ENCODE results near the gene SPATA32.
"Not testable (repeated sequence)": the region's sequence is repeated elsewhere in the genome, so short reads cannot be mapped to it uniquely, and the experiment has no call there.

The SPATA32 gene

GRCh38 chr17:45260204-45260783, 1.6 kb downstream of the SPATA32 start:
- peaks cover 10% of the 10 kb centered on the region for H3K27me3 ChIP-seq (ENCODE audit: control insufficient read depth, insufficient read depth, low read length, poor library complexity, severe bottlenecking)
- H3K4me3 ChIP-seq (ENCODE audit: insufficient read depth, low read depth, low read length): no peak overlapping the region
- H3K4me1 ChIP-seq (ENCODE audit: control insufficient read depth, insufficient read depth, low read length): peaks cover 7% of the 10 kb centered on the region
- WGBS, 2 experiments: 89 to 91% methylated on average over 7 of the region's 7 CpGs
- no peaks in the 10 kb centered on the region for H3K9me3 ChIP-seq (ENCODE audit: control insufficient read depth, low read length)
- no peaks in the 10 kb centered on the region for H3K36me3 ChIP-seq (ENCODE audit: control insufficient read depth, insufficient read depth, low read length)
- no peak overlapping the region for H3K27ac ChIP-seq (ENCODE audit: insufficient read depth, low read depth, low read length, poor library complexity, severe bottlenecking)

- no peaks in the 10 kb centered on the region for H3K9me3 ChIP-seq (ENCODE audit: control insufficient read depth, low read length)
- H3K4me1 ChIP-seq (ENCODE audit: control insufficient read depth, insufficient read depth, low read length): peaks cover 7% of the 10 kb centered on the region
- 68 to 78% methylated on average over 5 of the region's 5 CpGs for WGBS, 2 experiments
- no peak overlapping the region for H3K4me3 ChIP-seq (ENCODE audit: insufficient read depth, low read depth, low read length)
- no peak overlapping the region for H3K27ac ChIP-seq (ENCODE audit: insufficient read depth, low read depth, low read length, poor library complexity, severe bottlenecking)
- H3K27me3 ChIP-seq (ENCODE audit: control insufficient read depth, insufficient read depth, low read length, poor library complexity, severe bottlenecking): peaks cover 10% of the 10 kb centered on the region
- no peaks in the 10 kb centered on the region for H3K36me3 ChIP-seq (ENCODE audit: control insufficient read depth, insufficient read depth, low read length)
Observed at GRCh38 chr17:45258981-45259380, 2.9 kb downstream of the SPATA32 start.

GRCh38 chr17:45257115-45257514, 4.8 kb downstream of the SPATA32 start:
- Histone ChIP-seq H3K36me3 (ENCODE audit: control insufficient read depth, insufficient read depth, low read length) (no peaks in the 10 kb centered on the region), H3K4me1 (ENCODE audit: control insufficient read depth, insufficient read depth, low read length) (no peaks in the 10 kb centered on the region), H3K9me3 (ENCODE audit: control insufficient read depth, low read length) (no peaks in the 10 kb centered on the region), H3K4me3 (ENCODE audit: insufficient read depth, low read depth, low read length) (no peak overlapping the region), H3K27me3 (ENCODE audit: control insufficient read depth, insufficient read depth, low read length, poor library complexity, severe bottlenecking) (peaks cover 8% of the 10 kb centered on the region), H3K27ac (ENCODE audit: insufficient read depth, low read depth, low read length, poor library complexity, severe bottlenecking) (no peak overlapping the region)
- 68 to 71% methylated on average over 16 of the region's 16 CpGs for WGBS, 2 experiments

- H3K27ac ChIP-seq (ENCODE audit: insufficient read depth, low read depth, low read length, poor library complexity, severe bottlenecking): no peak overlapping the region
- H3K4me3 ChIP-seq (ENCODE audit: insufficient read depth, low read depth, low read length): no peak overlapping the region
- H3K4me1 ChIP-seq (ENCODE audit: control insufficient read depth, insufficient read depth, low read length): no peaks in the 10 kb centered on the region
- H3K27me3 ChIP-seq (ENCODE audit: control insufficient read depth, insufficient read depth, low read length, poor library complexity, severe bottlenecking): peaks cover 5% of the 10 kb centered on the region
- H3K9me3 ChIP-seq (ENCODE audit: control insufficient read depth, low read length): no peaks in the 10 kb centered on the region
- 83 to 84% methylated on average over 14 of the region's 14 CpGs for WGBS, 2 experiments
- H3K36me3 ChIP-seq (ENCODE audit: control insufficient read depth, insufficient read depth, low read length): no peaks in the 10 kb centered on the region
Observed at GRCh38 chr17:45256114-45256966, 5.6 kb downstream of the SPATA32 start.

GRCh38 chr17:45255358-45255757, 6.5 kb downstream of the SPATA32 start:
- Histone ChIP-seq H3K4me3 (ENCODE audit: insufficient read depth, low read depth, low read length) (no peak overlapping the region), H3K27ac (ENCODE audit: insufficient read depth, low read depth, low read length, poor library complexity, severe bottlenecking) (no peak overlapping the region), H3K27me3 (ENCODE audit: control insufficient read depth, insufficient read depth, low read length, poor library complexity, severe bottlenecking) (peaks cover 1% of the 10 kb centered on the region), H3K4me1 (ENCODE audit: control insufficient read depth, insufficient read depth, low read length) (no peaks in the 10 kb centered on the region), H3K36me3 (ENCODE audit: control insufficient read depth, insufficient read depth, low read length) (peaks cover 5% of the 10 kb centered on the region), H3K9me3 (ENCODE audit: control insufficient read depth, low read length) (no peaks in the 10 kb centered on the region)
- 95 to 97% methylated on average over 8 of the region's 8 CpGs for WGBS, 2 experiments

GRCh38 chr17:45253879-45254278, 8.0 kb downstream of the SPATA32 start:
- H3K27ac ChIP-seq (ENCODE audit: insufficient read depth, low read depth, low read length, poor library complexity, severe bottlenecking): no peak overlapping the region
- 93 to 99% methylated on average over 4 of the region's 4 CpGs for WGBS, 2 experiments
- no peaks in the 10 kb centered on the region for H3K9me3 ChIP-seq (ENCODE audit: control insufficient read depth, low read length)
- H3K4me3 ChIP-seq (ENCODE audit: insufficient read depth, low read depth, low read length): no peak overlapping the region
- no peaks in the 10 kb centered on the region for H3K27me3 ChIP-seq (ENCODE audit: control insufficient read depth, insufficient read depth, low read length, poor library complexity, severe bottlenecking)
- H3K4me1 ChIP-seq (ENCODE audit: control insufficient read depth, insufficient read depth, low read length): peaks cover under 1% of the 10 kb centered on the region
- H3K36me3 ChIP-seq (ENCODE audit: control insufficient read depth, insufficient read depth, low read length): peaks cover 6% of the 10 kb centered on the region

- H3K36me3 ChIP-seq (ENCODE audit: control insufficient read depth, insufficient read depth, low read length); H3K4me1 ChIP-seq (ENCODE audit: control insufficient read depth, insufficient read depth, low read length); H3K9me3 ChIP-seq (ENCODE audit: control insufficient read depth, low read length); H3K4me3 ChIP-seq (ENCODE audit: insufficient read depth, low read depth, low read length); H3K27ac ChIP-seq (ENCODE audit: insufficient read depth, low read depth, low read length, poor library complexity, severe bottlenecking); H3K27me3 ChIP-seq (ENCODE audit: control insufficient read depth, insufficient read depth, low read length, poor library complexity, severe bottlenecking): not testable (repeated sequence)
- WGBS, 2 experiments: 96 to 98% methylated on average over 7 of the region's 7 CpGs
Observed at GRCh38 chr17:45253237-45253636, 8.7 kb downstream of the SPATA32 start.

- H3K36me3 ChIP-seq (ENCODE audit: control insufficient read depth, insufficient read depth, low read length): peaks cover 6% of the 10 kb centered on the region
- no peak overlapping the region for H3K4me3 ChIP-seq (ENCODE audit: insufficient read depth, low read depth, low read length)
- peaks cover 5% of the 10 kb centered on the region for H3K4me1 ChIP-seq (ENCODE audit: control insufficient read depth, insufficient read depth, low read length)
- 94 to 96% methylated on average over 7 of the region's 7 CpGs for WGBS, 2 experiments
- H3K27me3 ChIP-seq (ENCODE audit: control insufficient read depth, insufficient read depth, low read length, poor library complexity, severe bottlenecking): no peaks in the 10 kb centered on the region
- no peaks in the 10 kb centered on the region for H3K9me3 ChIP-seq (ENCODE audit: control insufficient read depth, low read length)
- no peak overlapping the region for H3K27ac ChIP-seq (ENCODE audit: insufficient read depth, low read depth, low read length, poor library complexity, severe bottlenecking)
Observed at GRCh38 chr17:45251931-45252330, 10.0 kb downstream of the SPATA32 start.

- 10 to 11% methylated on average over 39 of the region's 39 CpGs for WGBS, 2 experiments
- H3K27ac ChIP-seq (ENCODE audit: insufficient read depth, low read depth, low read length, poor library complexity, severe bottlenecking): peak overlapping the region; percentile 77
- H3K4me3 ChIP-seq (ENCODE audit: insufficient read depth, low read depth, low read length): peak overlapping the region; percentile 84
- peaks cover 6% of the 10 kb centered on the region for H3K36me3 ChIP-seq (ENCODE audit: control insufficient read depth, insufficient read depth, low read length)
- peaks cover 15% of the 10 kb centered on the region for H3K4me1 ChIP-seq (ENCODE audit: control insufficient read depth, insufficient read depth, low read length)
- no peaks in the 10 kb centered on the region for H3K27me3 ChIP-seq (ENCODE audit: control insufficient read depth, insufficient read depth, low read length, poor library complexity, severe bottlenecking)
- H3K9me3 ChIP-seq (ENCODE audit: control insufficient read depth, low read length): no peaks in the 10 kb centered on the region
Observed at GRCh38 chr17:45248132-45248957, 13.5 kb downstream of the SPATA32 start.

Measured in ectodermal cell (in vitro differentiated cells).